A673 (cell line): ENCODE results near the gene LTBR.

Experiments
- CTCF ChIP-seq: fragments of 300-800, 200-600 bp; sonication (generic); conservative IDR thresholded peaks from 2 replicates; pipeline ENCODE4 v1.5.1; 2017; ENCODE audit warnings: low read depth, mild to moderate bottlenecking, antibody characterized with exemption, low read length, moderate library complexity, mixed read lengths
- EZH2 ChIP-seq: fragments of 200-600 bp; sonication (generic); IDR thresholded peaks from 2 replicates; pipeline ENCODE4 v1.6.1; 2017; ENCODE audit warnings: borderline replicate concordance, low read depth, mild to moderate bottlenecking, mixed read lengths, antibody characterized with exemption, low read length; ENCODE audit not compliant: poor library complexity, severe bottlenecking

GRCh38 chr12:6420364-6420763 is 36.4 kb downstream of the LTBR start:
- no peak for TF ChIP-seq CTCF
- TF ChIP-seq EZH2 = no peak
